K562 (cell line): Measurements from ENCODE around the gene ESRRG.

ENCODE experiments used
- BACH1 ChIP-seq: fragments of 200-800 bp; sonication (Bioruptor generic); IDR thresholded peaks from 2 replicates; pipeline ENCODE4 v1.6.1; 2016; ENCODE audit warnings: missing genetic modification characterization, missing compliant biosample characterization
- CHD2 ChIP-seq: IDR thresholded peaks from 2 replicates; pipeline ENCODE4 v1.6.1; 2011; ENCODE audit warnings: low read depth, low read length
- CTCF ChIP-seq, 3 experiments: IDR thresholded peaks in 2 of 3; conservative IDR thresholded peaks in 1 of 3; 2 replicates each; pipeline ENCODE4 v1.5.1; 2011 to 2012; ENCODE audit warnings: low read length in 3 of 3, mild to moderate bottlenecking in 3 of 3, control low read depth in 2 of 3, improper control_type of control experiment in 1 of 3, inconsistent platforms in 1 of 3, low read depth in 1 of 3, mixed read lengths in 1 of 3, moderate library complexity in 1 of 3; ENCODE audit not compliant: insufficient read depth in 2 of 3
- CXXC5 ChIP-seq: fragments of 250-450 bp; sonication (Bioruptor Pico); IDR thresholded peaks from 2 replicates; pipeline ENCODE4 v1.8.0; 2022; ENCODE audit warnings: inconsistent platforms, mild to moderate bottlenecking, moderate library complexity
- ETV1 ChIP-seq: fragments of 450-650 bp; conservative IDR thresholded peaks from 2 replicates; pipeline ENCODE4 v1.6.1; 2016; ENCODE audit warnings: missing genetic modification characterization, control low read depth, low read depth, missing compliant biosample characterization
- GATA2 ChIP-seq: sonication (generic); formaldehyde crosslinking; IDR thresholded peaks from 2 replicates; pipeline ENCODE4 v1.4.0; 2020; ENCODE audit warnings: mild to moderate bottlenecking, missing genetic modification reagents
- MAFK ChIP-seq: IDR thresholded peaks from 2 replicates; pipeline ENCODE4 v1.6.1; 2011; ENCODE audit warnings: low read length, improper control_type of control experiment
- POLR2A ChIP-seq: fragments of 450-650 bp; conservative IDR thresholded peaks from 2 replicates; pipeline ENCODE4 v1.6.1; 2016
- RBM17 ChIP-seq: fragments of 200-400 bp; formaldehyde crosslinking; IDR thresholded peaks from 2 replicates; pipeline ENCODE4 v1.6.1; 2017; ENCODE audit warnings: low read depth, mild to moderate bottlenecking, low read length, borderline replicate concordance
- REST ChIP-seq, 2 experiments: fragments of 450-650 bp; formaldehyde crosslinking in 1 of 2; IDR thresholded peaks; 2 replicates each; pipeline versions ENCODE4 v1.4.0 to v1.6.1; 2014 to 2020; ENCODE audit warnings: mild to moderate bottlenecking in 2 of 2, borderline replicate concordance in 1 of 2, low read depth in 1 of 2
- SRSF3 ChIP-seq: fragments of 200-400 bp; formaldehyde crosslinking; IDR thresholded peaks from 2 replicates; pipeline ENCODE4 v1.6.1; 2016; ENCODE audit warnings: mild to moderate bottlenecking, low read length, moderate library complexity; ENCODE audit not compliant: insufficient read depth
- STAT5B ChIP-seq: fragments of 250-450 bp; sonication (Bioruptor Pico); IDR thresholded peaks from 2 replicates; pipeline ENCODE4 v1.8.0; 2021; ENCODE audit warnings: mild to moderate bottlenecking, inconsistent platforms
- ZNF766 ChIP-seq: fragments of 200-800 bp; sonication (Bioruptor generic); conservative IDR thresholded peaks from 2 replicates; pipeline ENCODE4 v1.6.1; 2016; ENCODE audit warnings: missing genetic modification characterization, missing compliant biosample characterization

GRCh38 chr1:216502528-216503162 is 220.6 kb downstream of the ESRRG start:
- TF ChIP-seq CTCF (IDR thresholded peaks at IDR 0.05 in 2 of 3, conservative IDR thresholded peaks at IDR 0.05 in 1 of 3; ENCODE audit: insufficient read depth in 2 of 3, low read depth in 1 of 3, low read length in 3 of 3), result no peak
- no peak for TF ChIP-seq MAFK
- no peak for TF ChIP-seq CXXC5 (CRISPR knock-in tag)
- no peak for TF ChIP-seq RBM17
- no peak for TF ChIP-seq SRSF3
- TF ChIP-seq STAT5B (CRISPR knock-in tag), result no peak
- TF ChIP-seq CHD2, result no peak
- TF ChIP-seq ZNF766, result no peak
- TF ChIP-seq ETV1, result no peak
- no peak for TF ChIP-seq GATA2 (CRISPR knock-in tag)
- TF ChIP-seq BACH1 (tag), result no peak
- no peak for TF ChIP-seq POLR2A
- no peak for TF ChIP-seq REST (IDR thresholded peaks at IDR 0.05; ENCODE audit: borderline replicate concordance)
- no peak for TF ChIP-seq REST (CRISPR knock-in tag; IDR thresholded peaks at IDR 0.05; ENCODE audit: low read depth)
